Esophagus muscularis mucosa (tissue), 4 donors: ENCODE results near the gene NRCAM. TPM values are rescaled to one million over a fixed set of nuclear protein-coding genes. Genes with fewer than 3 reads are reported as not detected.

Source experiments
- DNase-seq: peaks from one replicate; pipeline ENCODE4 v3.0.0-alpha.2; 2017; ENCODE audit errors: extremely low spot score
- H3K27ac ChIP-seq, 4 donors: fragments of 200-600 bp; sonication (generic); replicated peaks in 1 of 4; 1 replicate in 3 of 4; 2 replicates in 1 of 4; pipeline ENCODE4 v1.5.1; 2016 to 2019; ENCODE audit warnings: mild to moderate bottlenecking in 1 of 4
- H3K27me3 ChIP-seq, 4 donors: fragments of 200-600 bp; sonication (generic); one replicate each; pipeline versions ENCODE4 v1.5.1 to v1.6.0; 2016 to 2019
- H3K36me3 ChIP-seq, 4 donors: fragments of 200-600 bp; sonication (generic); one replicate each; pipeline ENCODE4 v1.5.1; 2016 to 2019
- H3K4me1 ChIP-seq, 4 donors: fragments of 200-600 bp; sonication (generic); one replicate each; pipeline ENCODE4 v1.5.1; 2016 to 2019
- H3K4me3 ChIP-seq, 4 donors: fragments of 200-600 bp; sonication (generic); 1 replicate in 2 of 4; 2 replicates in 2 of 4; pipeline ENCODE4 v1.5.1; 2016 to 2019; ENCODE audit warnings: mild to moderate bottlenecking in 4 of 4, moderate library complexity in 1 of 4
- H3K9me3 ChIP-seq, 4 donors: fragments of 200-600 bp; sonication (generic); 1 replicate in 3 of 4; 2 replicates in 1 of 4; pipeline ENCODE4 v1.5.1; 2016 to 2019
- EP300 ChIP-seq: sonication (generic); formaldehyde crosslinking; IDR thresholded peaks from one replicate; pipeline ENCODE4 v1.6.1; 2017; ENCODE audit warnings: antibody characterized with exemption
- POLR2A ChIP-seq: fragments of 450-650 bp; IDR thresholded peaks from one replicate; pipeline ENCODE4 v1.6.1; 2017; ENCODE audit warnings: antibody characterized with exemption, moderate library complexity, mild to moderate bottlenecking, low read depth
- POLR2AphosphoS5 ChIP-seq, 2 donors: sonication (generic); formaldehyde crosslinking; IDR thresholded peaks; one replicate each; pipeline ENCODE4 v1.6.1; 2017; ENCODE audit warnings: antibody characterized with exemption in 2 of 2
- WGBS: methylation state at CpG from one replicate; pipeline ENCODE4 v1.1.5; 2018; 5-methylcytosine and 5-hydroxymethylcytosine counted together
- intact Hi-C: fragments of 100-400 bp; cut with DNase I; formaldehyde crosslinking; loops from one replicate; pipeline ENCODE4 v1.15.1; 2023
- total RNA-seq, 4 donors: library from RNA; depleted of rRNA; stranded (reverse); fragments of >200 nt; gene quantifications; one replicate each; pipeline versions ENCODE4 v1.1.0 to v1.2.1, GENCODE V29; 2016
- TF ChIP-seq, protein P1 (sequence below), 3 experiments: fragments of 200-600 bp in 2 of 3; fragments of 450-650 bp in 1 of 3; sonication (generic) in 2 of 3; IDR thresholded peaks; one replicate each; pipeline ENCODE4 v1.5.1; 2017 to 2019; ENCODE audit warnings: antibody characterized with exemption in 3 of 3, mild to moderate bottlenecking in 2 of 3, moderate library complexity in 1 of 3

Gene NRCAM
- total RNA-seq, 4 donors from 2014 or later, result 2.9 to 5.2 (median 3.3) TPM

DNA sequence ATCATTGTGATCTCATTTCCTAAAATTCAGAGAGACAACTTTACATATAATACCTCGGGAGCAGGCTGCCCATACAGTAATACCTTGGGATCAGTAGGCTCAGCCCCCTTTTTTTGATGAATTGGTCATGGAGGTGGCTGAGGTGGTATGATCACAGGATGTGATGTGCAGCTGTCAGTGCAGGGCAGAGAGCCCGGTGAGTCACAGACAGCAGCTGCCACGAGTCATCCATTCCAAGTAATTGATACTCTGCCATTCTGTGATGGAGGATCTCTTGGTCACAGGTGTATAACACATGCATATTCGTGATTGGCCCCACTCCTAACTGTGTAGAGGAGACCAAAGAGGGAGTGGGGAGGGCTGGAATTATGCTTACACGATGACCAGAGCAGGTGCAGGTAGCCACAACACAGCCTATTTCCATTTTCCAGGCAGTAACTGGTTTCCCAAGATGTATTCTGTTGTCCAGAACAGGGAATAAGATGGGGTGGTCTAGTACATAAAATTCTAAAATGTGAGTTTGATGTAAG, 14.1 kb downstream of the NRCAM start:
- TF ChIP-seq POLR2AphosphoS5 (IDR thresholded peaks at IDR 0.05), result no peak
- no peak for TF ChIP-seq POLR2A
- TF ChIP-seq, protein P1, sequence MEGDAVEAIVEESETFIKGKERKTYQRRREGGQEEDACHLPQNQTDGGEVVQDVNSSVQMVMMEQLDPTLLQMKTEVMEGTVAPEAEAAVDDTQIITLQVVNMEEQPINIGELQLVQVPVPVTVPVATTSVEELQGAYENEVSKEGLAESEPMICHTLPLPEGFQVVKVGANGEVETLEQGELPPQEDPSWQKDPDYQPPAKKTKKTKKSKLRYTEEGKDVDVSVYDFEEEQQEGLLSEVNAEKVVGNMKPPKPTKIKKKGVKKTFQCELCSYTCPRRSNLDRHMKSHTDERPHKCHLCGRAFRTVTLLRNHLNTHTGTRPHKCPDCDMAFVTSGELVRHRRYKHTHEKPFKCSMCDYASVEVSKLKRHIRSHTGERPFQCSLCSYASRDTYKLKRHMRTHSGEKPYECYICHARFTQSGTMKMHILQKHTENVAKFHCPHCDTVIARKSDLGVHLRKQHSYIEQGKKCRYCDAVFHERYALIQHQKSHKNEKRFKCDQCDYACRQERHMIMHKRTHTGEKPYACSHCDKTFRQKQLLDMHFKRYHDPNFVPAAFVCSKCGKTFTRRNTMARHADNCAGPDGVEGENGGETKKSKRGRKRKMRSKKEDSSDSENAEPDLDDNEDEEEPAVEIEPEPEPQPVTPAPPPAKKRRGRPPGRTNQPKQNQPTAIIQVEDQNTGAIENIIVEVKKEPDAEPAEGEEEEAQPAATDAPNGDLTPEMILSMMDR (IDR thresholded peaks at IDR 0.05), result no peak
- TF ChIP-seq EP300, result no peak
- Histone ChIP-seq H3K27me3 (no peaks in the 10 kb centered on the region), H3K4me1 (no peaks in the 10 kb centered on the region), H3K4me3 (no peak overlapping the region), H3K27ac (no peak overlapping the region), H3K36me3 (no peaks in the 10 kb centered on the region), H3K9me3 (no peaks in the 10 kb centered on the region)
- DNase-seq, result no peak
- intact Hi-C loops, result no loop called here
- 69% methylated on average over 5 of the region's 5 CpGs for WGBS

DNA sequence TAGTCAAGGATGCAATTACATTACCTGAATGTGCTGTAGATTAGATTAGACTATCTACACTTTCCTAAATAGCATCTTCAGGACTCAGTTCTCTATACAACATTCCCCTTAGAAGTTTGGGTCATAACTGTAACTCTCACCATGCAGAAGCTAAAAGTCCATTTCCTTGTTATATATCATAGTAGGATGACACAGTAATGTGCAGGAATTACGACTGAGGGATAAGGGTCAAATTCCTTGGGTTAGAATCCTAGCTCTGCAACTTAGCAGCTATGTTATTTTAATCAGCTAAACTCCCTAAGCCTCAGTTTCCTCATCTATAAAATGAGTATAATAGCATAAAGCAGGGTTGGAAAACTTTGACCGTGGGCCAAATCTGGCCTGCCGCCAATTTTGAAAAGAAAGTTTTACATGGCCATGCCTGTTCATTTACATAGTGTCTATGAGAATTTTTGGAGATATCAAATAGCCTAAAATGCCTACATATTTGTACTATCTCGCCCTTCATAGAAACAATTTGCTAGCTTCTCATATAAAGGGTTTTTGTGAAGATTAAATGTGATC, 14.8 kb downstream of the NRCAM start:
- Histone ChIP-seq H3K9me3 (no peaks in the 10 kb centered on the region), H3K36me3 (no peaks in the 10 kb centered on the region), H3K4me3 (no peak overlapping the region), H3K4me1 (no peaks in the 10 kb centered on the region), H3K27me3 (no peaks in the 10 kb centered on the region), H3K27ac (no peak overlapping the region)
- no peak for TF ChIP-seq EP300
- TF ChIP-seq POLR2AphosphoS5 (IDR thresholded peaks at IDR 0.05), result no peak
- no peak for TF ChIP-seq POLR2A
- TF ChIP-seq, protein P1 (IDR thresholded peaks at IDR 0.05), result no peak
- 78% methylated on average over 4 of the region's 4 CpGs for WGBS
- intact Hi-C loops, result no loop called here
- DNase-seq, result no peak

DNA sequence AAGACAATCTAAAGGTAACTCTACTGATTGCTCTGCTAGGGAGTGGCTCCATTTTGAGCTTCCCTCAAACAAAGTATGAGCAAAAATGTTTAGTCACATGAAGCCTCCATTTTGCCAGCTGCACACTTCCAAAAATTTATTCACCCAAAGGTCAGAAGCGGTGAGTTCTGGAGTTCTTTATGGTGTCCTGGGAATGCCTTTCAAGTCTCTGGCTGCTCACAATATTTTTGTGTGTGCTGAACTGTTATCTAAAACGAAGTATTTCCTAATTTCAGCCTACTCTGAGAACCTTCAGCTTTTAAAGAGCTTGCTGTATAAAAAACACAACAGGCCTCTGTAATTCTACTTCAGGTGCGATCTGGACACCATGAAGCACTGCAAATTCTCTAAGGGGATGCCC, 15.6 kb downstream of the NRCAM start:
- no peak overlapping the region for H3K4me3 ChIP-seq
- no peaks in the 10 kb centered on the region for H3K4me1 ChIP-seq
- no peaks in the 10 kb centered on the region for H3K9me3 ChIP-seq
- H3K27me3 ChIP-seq, result no peaks in the 10 kb centered on the region
- H3K27ac ChIP-seq, result no peak overlapping the region
- intact Hi-C loops, result no loop called here
- no peaks in the 10 kb centered on the region for H3K36me3 ChIP-seq
- TF ChIP-seq, protein P1 (IDR thresholded peaks at IDR 0.05), result no peak
- TF ChIP-seq POLR2AphosphoS5 (IDR thresholded peaks at IDR 0.05), result no peak
- TF ChIP-seq EP300, result no peak
- no peak for TF ChIP-seq POLR2A
- 78% methylated on average over 3 of the region's 3 CpGs for WGBS
- no peak for DNase-seq

DNA sequence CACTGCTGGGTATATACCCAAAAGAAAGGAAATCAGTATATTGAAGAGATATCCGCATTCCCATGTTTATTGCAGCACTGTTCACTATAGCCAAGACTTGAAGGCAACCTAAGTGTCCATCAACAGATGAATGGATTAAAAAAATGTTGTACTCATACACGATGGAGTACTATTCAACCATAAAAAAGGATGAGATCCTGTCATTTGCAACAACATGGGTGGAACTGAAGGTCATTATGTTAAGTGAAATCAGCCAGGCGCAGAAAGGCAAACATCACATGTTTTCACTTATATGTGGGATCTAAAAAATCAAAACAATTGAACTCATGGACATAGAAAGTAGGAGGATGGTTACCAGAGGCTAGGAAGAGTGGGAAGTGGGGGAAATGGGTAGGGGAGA, 19.3 kb downstream of the NRCAM start:
- Histone ChIP-seq H3K27ac (no peak overlapping the region), H3K4me3 (no peak overlapping the region), H3K27me3 (no peaks in the 10 kb centered on the region), H3K9me3 (no peaks in the 10 kb centered on the region), H3K36me3 (no peaks in the 10 kb centered on the region), H3K4me1 (no peaks in the 10 kb centered on the region)
- DNase-seq, result no peak
- WGBS, result 88% methylated on average over 3 of the region's 3 CpGs
- intact Hi-C loops, result no loop called here
- TF ChIP-seq POLR2AphosphoS5 (IDR thresholded peaks at IDR 0.05) (no peak), EP300 (no peak), POLR2A (no peak)
- TF ChIP-seq, protein P1 (IDR thresholded peaks at IDR 0.05), result no peak

DNA sequence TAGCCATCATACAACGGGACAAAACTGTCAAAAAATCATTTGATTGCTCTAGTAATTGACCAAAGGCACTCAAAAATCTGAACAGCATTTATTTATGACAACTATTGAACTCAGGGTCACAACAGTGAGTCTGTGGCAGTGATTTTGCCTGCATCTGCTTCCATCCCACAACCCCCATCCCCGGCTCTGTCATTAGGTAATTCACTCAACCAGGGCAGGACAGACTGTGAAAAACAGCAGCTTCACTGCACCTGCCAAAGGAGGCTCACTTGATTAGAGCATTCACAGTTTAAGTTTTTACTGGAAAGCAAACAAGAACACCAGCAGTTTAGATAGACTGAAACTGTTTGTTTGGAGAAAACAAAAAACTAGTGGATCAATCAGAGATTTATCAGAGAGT, 22.2 kb downstream of the NRCAM start:
- H3K27ac ChIP-seq, result no peak overlapping the region
- intact Hi-C loops, result no loop called here
- no peak overlapping the region for H3K4me3 ChIP-seq

More for the DNA sequence above, 22.2 kb downstream of the NRCAM start:
- Histone ChIP-seq H3K4me1 (no peaks in the 10 kb centered on the region), H3K9me3 (no peaks in the 10 kb centered on the region), H3K27me3 (no peaks in the 10 kb centered on the region), H3K36me3 (no peaks in the 10 kb centered on the region)
- TF ChIP-seq, protein P1 (IDR thresholded peaks at IDR 0.05), result no peak
- TF ChIP-seq POLR2AphosphoS5 (IDR thresholded peaks at IDR 0.05) (no peak), POLR2A (no peak), EP300 (no peak)
- no peak for DNase-seq
- 68% methylated on average over 2 of the region's 2 CpGs for WGBS
